Thyroid gland (tissue), 4 donors: ENCODE measurements around the gene XRCC4.
"Not testable (repeated sequence)": the region's sequence is repeated elsewhere in the genome, so short reads cannot be mapped to it uniquely, and the experiment has no call there.

Experiments
- POLR2A ChIP-seq, 2 donors: fragments of 450-650 bp; IDR thresholded peaks; one replicate each; pipeline ENCODE4 v1.6.1; 2017; ENCODE audit warnings: antibody characterized with exemption in 2 of 2, mild to moderate bottlenecking in 2 of 2, moderate library complexity in 1 of 2
- TF ChIP-seq, protein P1 (sequence below), 6 experiments: fragments of 200-600 bp in 3 of 6; fragments of 450-650 bp in 3 of 6; sonication (generic) in 3 of 6; IDR thresholded peaks; one replicate each; pipeline ENCODE4 v1.5.1; 2016 to 2019; ENCODE audit warnings: antibody characterized with exemption in 6 of 6, mild to moderate bottlenecking in 2 of 6, inconsistent platforms in 1 of 6, moderate library complexity in 1 of 6

DNA sequence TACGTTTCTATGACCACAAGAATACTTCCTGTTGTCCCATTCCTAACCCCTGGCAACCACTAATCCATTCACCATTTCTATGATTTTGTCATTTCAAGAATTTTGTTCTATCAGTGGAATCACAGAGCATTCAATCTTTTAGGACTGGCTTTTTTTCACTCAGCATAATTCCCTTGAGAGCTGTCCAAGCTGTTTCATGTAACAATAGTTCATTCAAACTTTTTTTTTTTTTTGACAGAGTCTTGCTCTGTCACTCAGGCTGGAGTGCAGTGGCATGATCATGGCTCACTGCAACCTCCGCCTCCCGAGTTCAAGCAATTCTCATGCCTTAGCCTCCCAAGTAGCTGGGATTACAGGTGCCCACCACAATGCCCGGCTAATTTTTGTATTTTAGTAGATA, 75.6 kb downstream of the XRCC4 start:
- TF ChIP-seq, protein P1, sequence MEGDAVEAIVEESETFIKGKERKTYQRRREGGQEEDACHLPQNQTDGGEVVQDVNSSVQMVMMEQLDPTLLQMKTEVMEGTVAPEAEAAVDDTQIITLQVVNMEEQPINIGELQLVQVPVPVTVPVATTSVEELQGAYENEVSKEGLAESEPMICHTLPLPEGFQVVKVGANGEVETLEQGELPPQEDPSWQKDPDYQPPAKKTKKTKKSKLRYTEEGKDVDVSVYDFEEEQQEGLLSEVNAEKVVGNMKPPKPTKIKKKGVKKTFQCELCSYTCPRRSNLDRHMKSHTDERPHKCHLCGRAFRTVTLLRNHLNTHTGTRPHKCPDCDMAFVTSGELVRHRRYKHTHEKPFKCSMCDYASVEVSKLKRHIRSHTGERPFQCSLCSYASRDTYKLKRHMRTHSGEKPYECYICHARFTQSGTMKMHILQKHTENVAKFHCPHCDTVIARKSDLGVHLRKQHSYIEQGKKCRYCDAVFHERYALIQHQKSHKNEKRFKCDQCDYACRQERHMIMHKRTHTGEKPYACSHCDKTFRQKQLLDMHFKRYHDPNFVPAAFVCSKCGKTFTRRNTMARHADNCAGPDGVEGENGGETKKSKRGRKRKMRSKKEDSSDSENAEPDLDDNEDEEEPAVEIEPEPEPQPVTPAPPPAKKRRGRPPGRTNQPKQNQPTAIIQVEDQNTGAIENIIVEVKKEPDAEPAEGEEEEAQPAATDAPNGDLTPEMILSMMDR (IDR thresholded peaks at IDR 0.05), result not testable (repeated sequence)
- not testable (repeated sequence) for TF ChIP-seq POLR2A (IDR thresholded peaks at IDR 0.05)
